ENCODE data around the gene TSPAN18.

The TSPAN18 gene

DNA sequence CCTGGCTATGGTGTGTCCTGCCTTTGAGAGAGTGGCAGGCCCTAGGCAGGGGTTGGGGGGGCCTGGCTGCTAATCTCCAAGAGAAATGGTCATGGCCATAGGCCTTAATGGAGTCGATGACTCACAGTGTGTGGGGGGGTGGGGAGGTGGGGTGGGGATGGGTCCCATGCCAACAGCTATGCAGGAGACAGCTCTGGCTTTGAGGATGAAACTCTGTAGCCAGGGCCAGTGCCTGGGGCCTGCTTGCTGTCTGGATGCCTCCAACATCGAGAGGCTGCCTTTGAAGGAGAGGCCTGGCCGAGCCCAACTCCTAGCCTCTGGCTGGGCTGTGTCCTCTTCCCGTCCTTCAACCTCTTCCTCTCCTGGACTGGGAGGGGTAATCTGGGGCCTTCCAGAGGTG lies 23.9 kb upstream of the TSPAN18 start:
- TF ChIP-seq CTCF (IDR thresholded peaks at IDR 0.05): no peak

- TF ChIP-seq CTCF (IDR thresholded peaks at IDR 0.05): no peak
These were observed 19.7 kb upstream of the TSPAN18 start for GRCh38 chr11:44707094-44707493.

DNA sequence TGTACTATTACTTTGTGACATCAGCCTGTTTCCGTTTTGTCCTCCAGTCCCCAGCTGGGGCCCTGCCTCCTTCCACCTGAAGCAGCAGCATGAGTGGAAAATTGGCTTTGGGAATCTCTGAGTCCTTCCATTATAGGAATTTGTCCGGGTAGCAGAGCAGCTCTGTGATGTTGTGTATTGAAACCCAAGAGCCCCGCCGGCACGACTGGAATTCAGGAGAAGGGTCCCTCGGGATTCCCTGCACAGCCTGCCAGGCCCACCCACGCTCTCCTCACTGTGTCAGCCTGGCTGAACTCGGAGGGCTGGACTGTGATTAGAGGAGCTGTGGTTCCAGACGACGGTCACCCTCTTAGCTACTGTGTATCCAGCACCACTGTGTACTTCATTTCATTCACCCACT lies 18.8 kb upstream of the TSPAN18 start:
- TF ChIP-seq CTCF (IDR thresholded peaks at IDR 0.05): no peak

GRCh38 chr11:44708523-44709280 lies 18.1 kb upstream of the TSPAN18 start:
- no peak for TF ChIP-seq CTCF (IDR thresholded peaks at IDR 0.05)

GRCh38 chr11:44709281-44709562 lies 17.5 kb upstream of the TSPAN18 start:
- no peak for TF ChIP-seq CTCF (IDR thresholded peaks at IDR 0.05)

- no peak for TF ChIP-seq CTCF (IDR thresholded peaks at IDR 0.05)
These were observed 16.8 kb upstream of the TSPAN18 start for GRCh38 chr11:44709966-44710365.

DNA sequence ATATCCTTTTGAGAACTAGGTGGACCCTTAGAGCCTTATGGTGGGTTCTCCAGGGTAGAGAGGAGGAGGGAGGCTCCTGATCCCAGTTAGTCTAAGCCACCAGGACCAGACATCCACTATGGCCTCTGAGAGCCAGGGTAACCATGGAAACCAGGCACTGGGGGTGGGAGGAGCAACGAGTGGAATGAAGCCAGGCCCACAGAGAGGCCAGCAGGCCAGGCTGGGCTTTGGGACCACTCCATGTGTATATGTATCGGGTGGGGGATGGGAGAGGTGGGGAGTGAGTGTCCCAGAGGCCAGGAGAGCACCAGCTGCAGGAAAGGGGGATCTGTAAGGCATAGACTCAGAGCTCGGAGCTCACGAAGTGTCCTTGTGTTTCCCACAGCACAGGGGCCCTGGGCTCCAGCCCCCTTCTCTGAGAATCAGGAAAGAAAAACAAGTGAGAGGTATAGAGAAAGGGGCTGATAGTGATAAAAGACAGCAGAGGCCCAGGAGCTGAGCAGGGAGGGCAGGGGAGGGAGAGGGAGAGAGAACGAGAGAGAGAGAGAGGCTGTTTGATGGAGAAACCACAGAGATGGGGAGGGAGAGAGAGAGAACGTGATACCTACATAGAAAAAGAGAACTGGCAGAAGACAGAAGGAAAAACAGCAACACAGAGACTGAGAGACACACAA lies 15.5 kb upstream of the TSPAN18 start:
- TF ChIP-seq CTCF (IDR thresholded peaks at IDR 0.05): no peak
